CD4-positive, alpha-beta T cell (primary cell): ENCODE measurements around the gene PPM1F. TPM values are rescaled to one million over a fixed set of nuclear protein-coding genes. Genes with fewer than 3 reads are reported as not detected.
"Not testable (repeated sequence)": the region's sequence is repeated elsewhere in the genome, so short reads cannot be mapped to it uniquely, and the experiment has no call there.

Source experiments
- ATAC-seq: fragments of 200-7000 bp; cut with Tn5 transposase; one replicate; pipeline ENCODE4 v1.10.0; 2022; ENCODE audit warnings: mild to moderate bottlenecking; ENCODE audit not compliant: poor library complexity
- CTCF ChIA-PET: fragments of 350-600 bp; sonication (Branson Sonifier 250); formaldehyde crosslinking; loops from one replicate; lab custom pipeline; 2021; ENCODE audit warnings: antibody characterized with exemption, inconsistent platforms; lab: Charles Lee
- POLR2A ChIA-PET: fragments of 350-600 bp; sonication (Branson Sonifier 250); formaldehyde crosslinking; loops from one replicate; lab custom pipeline; 2021; ENCODE audit warnings: antibody characterized with exemption, inconsistent platforms; lab: Charles Lee
- DNase-seq, 14 experiments: peaks; one replicate each; pipeline ENCODE4 v3.0.0-alpha.2; 2013 to 2020; ENCODE audit warnings: mixed read lengths in 2 of 14
- H3K27ac ChIP-seq, 2 donors: one replicate each; pipeline versions ENCODE4 v1.5.1 to v1.7.0; 2013; ENCODE audit warnings: low read length in 2 of 2, low read depth in 1 of 2, mild to moderate bottlenecking in 1 of 2
- H3K27me3 ChIP-seq, 2 experiments: 1 replicate in 1 of 2; 2 replicates in 1 of 2; pipeline versions ENCODE4 v1.6.1 to v1.7.0; 2013; ENCODE audit warnings: low read length in 2 of 2, control low read depth in 1 of 2, mild to moderate bottlenecking in 1 of 2, moderate library complexity in 1 of 2; ENCODE audit not compliant: insufficient read depth in 2 of 2, control insufficient read depth in 1 of 2
- H3K36me3 ChIP-seq: one replicate; pipeline ENCODE4 v1.6.1; 2013; ENCODE audit warnings: low read length, control low read depth; ENCODE audit not compliant: insufficient read depth
- H3K4me1 ChIP-seq: one replicate; pipeline ENCODE4 v1.6.1; 2013; ENCODE audit warnings: low read length, control low read depth; ENCODE audit not compliant: insufficient read depth
- H3K4me3 ChIP-seq: one replicate; pipeline ENCODE4 v1.5.1; 2013; ENCODE audit warnings: mild to moderate bottlenecking, low read length, moderate library complexity
- H3K9me3 ChIP-seq, 2 experiments: 1 replicate in 1 of 2; 2 replicates in 1 of 2; pipeline versions ENCODE4 v1.6.1 to v1.7.0; 2013; ENCODE audit warnings: low read length in 2 of 2, mild to moderate bottlenecking in 2 of 2, control low read depth in 1 of 2, moderate library complexity in 1 of 2; ENCODE audit not compliant: control insufficient read depth in 1 of 2, insufficient read depth in 1 of 2
- H3K27ac Mint-ChIP-seq: one replicate; pipeline ENCODE4 v1.8.0; 2020; ENCODE audit warnings: mixed read lengths
- H3K27me3 Mint-ChIP-seq: one replicate; pipeline ENCODE4 v1.8.0; 2021; ENCODE audit warnings: mixed read lengths
- H3K36me3 Mint-ChIP-seq: one replicate; pipeline ENCODE4 v1.8.0; 2021; ENCODE audit warnings: low read depth, mixed read lengths
- H3K4me1 Mint-ChIP-seq: one replicate; pipeline ENCODE4 v1.8.0; 2021; ENCODE audit warnings: low read depth, mixed read lengths
- H3K4me3 Mint-ChIP-seq: one replicate; pipeline ENCODE4 v1.8.0; 2020; ENCODE audit warnings: mild to moderate bottlenecking, mixed read lengths
- H3K9me3 Mint-ChIP-seq: one replicate; pipeline ENCODE4 v1.8.0; 2020; ENCODE audit warnings: mixed read lengths
- CTCF ChIP-seq: fragments of 200-600 bp; IDR thresholded peaks from one replicate; pipeline ENCODE4 v1.8.0; 2022; ENCODE audit warnings: antibody characterized with exemption, mild to moderate bottlenecking
- intact Hi-C, 2 experiments: fragments of 100-400 bp; cut with DNase I in 1 of 2; cut with micrococcal nuclease in 1 of 2; formaldehyde crosslinking; loops; one replicate each; pipeline versions ENCODE4 v1.15.1 to v1.9.0; 2023 to 2025; cut with DNase I, micrococcal nuclease
- total RNA-seq, 174 experiments: library from RNA in 2 of 174; stranded (reverse) in 2 of 174; gene quantifications; one replicate each; pipeline ENCODE4 v1.2.3 and lab custom pipeline; 2021 to 2026

Gene PPM1F
- total RNA-seq, 2 experiments from 2014 or later = 18.0 to 18.3 TPM

GRCh38 chr22:21873619-21874018 lies 79.0 kb downstream of the PPM1F start:
- Mint-ChIP-seq H3K36me3 (no peaks in the 10 kb centered on the region), H3K27ac (no peak overlapping the region)
- POLR2A ChIA-PET = no interaction called here

GRCh38 chr22:21872741-21873140 lies 79.9 kb downstream of the PPM1F start:
- H3K36me3 ChIP-seq, H3K27ac ChIP-seq, H3K9me3 ChIP-seq, CTCF ChIA-PET, POLR2A ChIA-PET, H3K4me3 ChIP-seq, H3K27ac Mint-ChIP-seq, H3K36me3 Mint-ChIP-seq, H3K27me3 Mint-ChIP-seq, H3K27me3 ChIP-seq, H3K4me3 Mint-ChIP-seq, intact Hi-C loops, ATAC-seq, H3K9me3 Mint-ChIP-seq, DNase-seq: not testable (repeated sequence)
- H3K4me1 ChIP-seq = peaks cover 20% of the 10 kb centered on the region
- H3K4me1 Mint-ChIP-seq = peaks cover 19% of the 10 kb centered on the region

More at GRCh38 chr22:21873619-21874018, 79.0 kb downstream of the PPM1F start:
- Mint-ChIP-seq H3K27me3 (no peaks in the 10 kb centered on the region), H3K9me3 (no peaks in the 10 kb centered on the region), H3K4me1 (peaks cover 11% of the 10 kb centered on the region), H3K4me3 (no peak overlapping the region)
- Histone ChIP-seq H3K4me3 (no peak overlapping the region), H3K4me1 (peaks cover 12% of the 10 kb centered on the region), H3K27me3 (no peaks in the 10 kb centered on the region), H3K9me3 (no peaks in the 10 kb centered on the region), H3K36me3 (no peaks in the 10 kb centered on the region), H3K27ac (no peak overlapping the region)
- ATAC-seq (no peak), DNase-seq (no peak)
- intact Hi-C loops = no loop called here
- CTCF ChIA-PET = no interaction called here
- no peak for TF ChIP-seq CTCF

Other genes starting within 250 kb of the PPM1F start
- gene YPEL1, start 217.1 kb downstream of the PPM1F start, total RNA-seq = 1 to 10 TPM; 2.3 to 2.6 TPM
- 10 to 100 TPM; 39.4 to 44.0 TPM for gene MAPK1, start 85.2 kb downstream of the PPM1F start, total RNA-seq
- 10 to 100 TPM; 60.2 to 62.8 TPM for gene TOP3B, start 29.9 kb upstream of the PPM1F start, total RNA-seq